OCI-LY7 (cell line): Measurements from ENCODE around the gene MSL3B.

Source experiments
- CTCF ChIP-seq: fragments of 200-600 bp; sonication (generic); conservative IDR thresholded peaks from 2 replicates; pipeline ENCODE4 v1.5.1; 2014; ENCODE audit warnings: mild to moderate bottlenecking, antibody characterized with exemption, low read length, moderate library complexity, mixed read lengths
- EZH2phosphoT487 ChIP-seq: fragments of 200-600 bp; sonication (generic); IDR thresholded peaks from 2 replicates; pipeline ENCODE4 v1.6.1; 2018; ENCODE audit warnings: low read depth, borderline replicate concordance, mild to moderate bottlenecking, mixed run types, antibody characterized with exemption, low read length, moderate library complexity, mixed read lengths

DNA sequence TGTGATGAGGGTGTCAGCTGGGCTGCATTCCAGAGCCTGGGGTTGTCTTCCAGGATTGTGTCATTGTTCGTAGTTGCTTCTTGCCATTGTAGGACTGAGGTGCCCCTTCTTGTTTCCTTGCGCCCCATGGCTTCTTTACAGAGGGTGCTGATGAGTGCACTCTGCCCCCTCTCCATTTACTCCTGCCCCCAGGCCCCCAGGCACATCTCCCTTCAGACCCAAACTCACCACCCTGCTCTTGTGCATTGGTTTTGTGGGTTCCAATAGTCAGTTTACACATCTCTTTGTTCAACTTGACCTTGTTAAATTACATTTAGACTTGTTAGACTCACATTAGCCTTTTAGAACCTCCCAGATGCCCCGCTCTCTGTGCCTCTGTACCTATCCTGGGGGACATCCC lies 47.0 kb downstream of the MSL3B start:
- TF ChIP-seq CTCF = no peak
- TF ChIP-seq EZH2phosphoT487 = no peak
